ENCODE results near the gene SLC38A9. TPM values are rescaled to one million over a fixed set of nuclear protein-coding genes. Genes with fewer than 3 reads are reported as not detected.

Gene SLC38A9
- total and polyA plus RNA-seq, 9 of the 15 experiments (the other 6 are each of a cell fraction or from before 2014, with no cell fraction given), result 14.0 to 34.5 (median 20.7) TPM

DNA sequence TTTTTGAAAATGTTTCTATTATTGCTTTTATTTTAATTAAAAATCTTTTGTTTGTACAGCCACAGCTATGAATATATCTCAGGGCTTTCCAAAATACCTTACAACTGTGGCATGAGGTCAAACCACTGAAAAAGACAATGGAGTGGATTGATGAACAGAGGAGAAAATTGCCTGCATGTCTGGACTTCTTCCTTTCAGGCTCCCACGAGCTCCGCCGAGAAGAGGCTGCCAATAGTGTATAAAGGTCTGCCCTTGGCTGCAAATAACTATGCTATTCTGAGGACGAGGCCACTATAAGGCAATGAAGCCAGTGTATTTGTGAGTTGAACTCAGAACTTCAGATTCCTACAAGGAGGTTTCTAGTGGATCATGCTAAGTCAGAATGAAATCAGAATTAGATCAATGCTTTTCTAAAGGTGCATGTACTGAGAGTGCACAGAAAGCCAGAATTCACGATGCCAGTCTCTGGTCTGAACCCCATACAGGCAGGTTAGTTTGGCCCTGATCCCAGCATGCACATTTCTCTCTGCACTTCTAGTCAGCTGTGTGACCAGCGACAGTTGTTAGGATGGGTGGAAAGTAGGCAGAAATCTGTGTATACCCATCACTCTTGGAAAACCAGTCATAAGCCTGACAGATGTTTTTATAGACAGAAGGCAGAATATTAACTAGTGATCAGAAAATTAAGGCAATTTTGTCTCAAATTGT lies 134.6 kb downstream of the SLC38A9 start:
- no peaks in the 10 kb centered on the region; a peak in 1 of 5 replicates for H3K4me1 ChIP-seq (replicated peaks in 1 of 2; ENCODE audit: control insufficient read depth in 2 of 2, insufficient read depth in 2 of 2, low read length in 2 of 2)
- no peaks in the 10 kb centered on the region for H4K20me1 ChIP-seq (replicated peaks; ENCODE audit: control insufficient read depth, insufficient read depth, low read length)
- no TSS peak for BruUV-seq (replicated peaks)
- no peaks in the 10 kb centered on the region for H3K79me2 ChIP-seq (ENCODE audit: control insufficient read depth, insufficient read depth, low read length)
- CTCF ChIA-PET (ENCODE audit: low intra/inter-chr PET ratio), result no interaction called here
- POLR2A ChIA-PET, result no interaction called here
- no peak for DNase-seq (ENCODE audit: extremely low read depth in 1 of 4, low spot score in 3 of 4)
- H3K9me1 ChIP-seq (ENCODE audit: control insufficient read depth, insufficient read depth, low read length), result no peaks in the 10 kb centered on the region
- WGBS (ENCODE audit: insufficient coverage, low coverage, missing lambda C conversion rate), result 0% methylated on average over 6 of the region's 6 CpGs
- no peak overlapping the region for H3K9ac ChIP-seq (ENCODE audit: insufficient read depth in 1 of 2, low read depth in 2 of 2, low read length in 2 of 2)
- H3K27me3 ChIP-seq (ENCODE audit: control insufficient read depth in 2 of 2, insufficient read depth in 2 of 2, low read length in 2 of 2), result peaks cover 0 to 11% of the 10 kb centered on the region in 2 experiments; a peak in 2 of 5 replicates
- no peaks in the 10 kb centered on the region for H3K36me3 ChIP-seq (ENCODE audit: control insufficient read depth, insufficient read depth, low read length)
- no peak for ATAC-seq
- H2AFZ ChIP-seq (ENCODE audit: low read depth, low read length), result no peak overlapping the region
- no peak overlapping the region for H3K27ac ChIP-seq (ENCODE audit: extremely low read depth, low read depth, low read length)
- H3K4me3 ChIP-seq, result no peak overlapping the region
- no peak for TF ChIP-seq ZNF644 (tag; IDR thresholded peaks at IDR 0.05; ENCODE audit: low read depth)
- TF ChIP-seq ZNF134 (CRISPR knock-in tag; conservative IDR thresholded peaks at IDR 0.05), result no peak
- no peak for TF ChIP-seq CHD2 (IDR thresholded peaks at IDR 0.05; ENCODE audit: low read depth, low read length)
- no peak for TF ChIP-seq NUFIP1 (IDR thresholded peaks at IDR 0.05; ENCODE audit: partially characterized antibody)
- TF ChIP-seq, protein P1, sequence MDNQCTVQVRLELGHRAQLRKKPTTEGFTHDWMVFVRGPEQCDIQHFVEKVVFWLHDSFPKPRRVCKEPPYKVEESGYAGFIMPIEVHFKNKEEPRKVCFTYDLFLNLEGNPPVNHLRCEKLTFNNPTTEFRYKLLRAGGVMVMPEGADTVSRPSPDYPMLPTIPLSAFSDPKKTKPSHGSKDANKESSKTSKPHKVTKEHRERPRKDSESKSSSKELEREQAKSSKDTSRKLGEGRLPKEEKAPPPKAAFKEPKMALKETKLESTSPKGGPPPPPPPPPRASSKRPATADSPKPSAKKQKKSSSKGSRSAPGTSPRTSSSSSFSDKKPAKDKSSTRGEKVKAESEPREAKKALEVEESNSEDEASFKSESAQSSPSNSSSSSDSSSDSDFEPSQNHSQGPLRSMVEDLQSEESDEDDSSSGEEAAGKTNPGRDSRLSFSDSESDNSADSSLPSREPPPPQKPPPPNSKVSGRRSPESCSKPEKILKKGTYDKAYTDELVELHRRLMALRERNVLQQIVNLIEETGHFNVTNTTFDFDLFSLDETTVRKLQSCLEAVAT (IDR thresholded peaks at IDR 0.05), result no peak
- TF ChIP-seq, protein P2, sequence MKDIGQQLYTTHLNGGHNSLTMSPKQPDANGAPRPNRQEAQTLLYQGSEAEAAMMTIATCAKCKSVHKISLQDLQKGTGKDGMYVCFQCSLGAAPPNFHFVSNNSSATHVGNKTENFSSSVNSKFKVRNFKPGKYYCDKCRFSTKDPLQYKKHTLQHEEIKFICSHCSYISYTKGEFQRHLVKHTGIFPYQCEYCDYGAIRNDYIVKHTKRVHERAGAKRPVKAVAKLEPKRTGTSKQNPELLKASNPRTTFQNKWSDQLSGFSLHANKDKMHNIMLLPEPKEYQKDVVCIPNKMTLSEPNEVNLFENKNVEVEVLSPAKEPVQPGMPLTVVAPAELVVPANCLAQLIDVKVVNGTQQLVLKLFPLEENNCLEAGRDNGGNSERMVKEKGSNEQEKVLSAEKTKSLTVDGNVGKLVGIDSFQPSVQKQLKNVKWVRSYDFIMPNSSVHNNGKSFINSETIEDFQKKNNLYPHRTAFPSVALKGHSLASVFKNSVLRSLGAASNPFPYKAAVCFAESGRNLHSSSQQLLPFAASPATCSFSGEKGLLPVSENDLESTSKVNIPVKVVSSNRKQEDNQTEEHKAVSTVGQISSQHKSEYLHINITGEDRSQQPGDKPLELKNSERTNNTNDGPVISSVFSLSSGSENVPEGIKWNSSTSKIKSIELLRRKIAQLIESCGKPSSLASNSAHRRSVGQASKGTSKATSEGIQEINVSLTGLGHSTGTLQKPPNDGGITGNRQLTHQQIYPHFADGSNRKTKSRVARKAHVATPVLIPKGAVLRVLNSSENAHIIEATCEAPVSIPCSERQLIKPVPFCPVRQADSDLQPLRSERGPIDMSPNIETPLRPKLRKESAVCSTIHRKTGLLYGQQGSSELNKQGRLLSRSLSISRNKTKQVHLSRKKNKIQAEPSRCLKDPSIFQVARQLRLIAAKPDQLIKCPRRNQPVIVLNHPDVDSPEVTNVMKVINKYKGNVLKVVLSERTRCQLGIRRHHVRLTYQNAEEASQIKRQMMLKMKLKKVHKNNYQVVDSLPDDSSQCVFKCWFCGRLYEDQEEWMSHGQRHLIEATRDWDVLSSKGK (CRISPR knock-in tag; IDR thresholded peaks at IDR 0.05), result no peak
- TF ChIP-seq FIP1L1 (IDR thresholded peaks at IDR 0.05; ENCODE audit: low read depth, low read length, poor library complexity, severe bottlenecking), result no peak
- TF ChIP-seq, protein P3, sequence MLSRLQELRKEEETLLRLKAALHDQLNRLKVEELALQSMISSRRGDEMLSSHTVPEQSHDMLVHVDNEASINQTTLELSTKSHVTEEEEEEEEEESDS (CRISPR knock-in tag; IDR thresholded peaks at IDR 0.05), result no peak
- in situ Hi-C loops (cut with MboI) (no loop called here), intact Hi-C loops (cut with micrococcal nuclease) (no loop called here)
- no peaks in the 10 kb centered on the region for H3K9me3 ChIP-seq (replicated peaks; ENCODE audit: control insufficient read depth, insufficient read depth, low read depth, low read length)
- H3K4me2 ChIP-seq (ENCODE audit: insufficient read depth, low read length), result no peak overlapping the region
- FAIRE-seq, result no peak
